Right cardiac atrium (tissue), 5 donors: Measurements from ENCODE around the gene MSANTD1. TPM values are rescaled to one million over a fixed set of nuclear protein-coding genes. Genes with fewer than 3 reads are reported as not detected.

ENCODE experiments used
- ATAC-seq, 2 donors: fragments of 200-7000 bp; cut with Tn5 transposase; one replicate each; pipeline versions ENCODE4 v1.8.0 to v1.9.1; 2020; ENCODE audit warnings: moderate library complexity in 2 of 2, mild to moderate bottlenecking in 1 of 2
- DNase-seq, 3 donors: peaks; one replicate each; pipeline ENCODE4 v3.0.0-alpha.2; 2020
- H3K27ac ChIP-seq: one replicate; pipeline ENCODE4 v1.5.1; 2013; ENCODE audit warnings: mild to moderate bottlenecking, low read length, control low read depth, moderate library complexity
- H3K27me3 ChIP-seq: one replicate; pipeline ENCODE4 v1.6.1; 2013; ENCODE audit not compliant: control insufficient read depth, insufficient read depth
- H3K4me1 ChIP-seq: one replicate; pipeline ENCODE4 v1.6.1; 2013; ENCODE audit warnings: low read length; ENCODE audit not compliant: control insufficient read depth, insufficient read depth
- H3K4me3 ChIP-seq: one replicate; pipeline ENCODE4 v1.5.1; 2013; ENCODE audit warnings: low read length, control low read depth
- H3K9me3 ChIP-seq: one replicate; pipeline ENCODE4 v1.6.1; 2013; ENCODE audit warnings: low read length; ENCODE audit not compliant: control insufficient read depth
- WGBS: extraction: QIAGEN DNeasy Blood & Tissue Kit; methylation state at CpG from one replicate; pipeline ENCODE4 v1.1.7; 2013; 5-methylcytosine and 5-hydroxymethylcytosine counted together
- intact Hi-C, 4 donors: fragments of 100-400 bp; cut with DNase I; formaldehyde crosslinking; loops; one replicate each; pipeline versions ENCODE4 v1.11.0 to v1.14.0; 2022 to 2023
- polyA plus RNA-seq: library from polyadenylated mRNA; stranded (reverse); fragments of 200-250 nt; gene quantifications from one replicate; pipeline ENCODE4 v1.2.3, GENCODE V29; 2013
- total RNA-seq, 4 donors: library from RNA; stranded (reverse); fragmentation: NEBNext Ultra II Directional; extraction: Animal tissue kit (Norgen Biotek cat#: 25700); gene quantifications; one replicate each; pipeline ENCODE4 v1.2.1, GENCODE V29; 2021
- donor health status: healthy with polysubstance abuse.
- donor health status: DM: no; HTN: yes; CAD: no.
- donor health status: DM: no; HTN: no; CAD: no.
- donor health status: DM: no; HTN: yes; CAD: no; lungs with severe emphysema.
- donor health status: DM: yes; HTN: yes; CAD: no.

MSANTD1 gene
- total and polyA plus RNA-seq, 5 donors = 0.20 to 0.40 (median 0.33) TPM

DNA sequence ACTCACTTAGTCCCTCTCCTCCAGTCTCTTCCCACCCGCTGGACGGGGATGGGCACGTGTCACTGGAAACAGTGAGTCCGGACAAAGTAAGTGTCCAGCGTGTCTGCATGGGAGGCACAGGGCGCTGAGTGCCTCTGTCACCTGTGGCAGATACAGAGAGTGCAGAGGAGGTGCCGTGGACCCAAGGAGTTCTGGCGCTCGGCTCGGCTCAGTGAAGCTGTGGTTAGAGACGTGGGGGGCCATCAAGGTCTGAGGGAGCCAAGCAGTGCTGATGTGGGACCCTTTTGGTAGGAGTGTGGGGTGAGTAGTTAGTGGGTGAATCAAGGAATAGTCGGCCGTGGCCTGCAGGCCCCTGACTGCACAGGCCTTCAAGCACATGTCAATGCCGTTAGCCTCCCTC lies 40.1 kb upstream of the MSANTD1 start:
- H3K4me1 ChIP-seq = no peaks in the 10 kb centered on the region
- H3K27me3 ChIP-seq = no peaks in the 10 kb centered on the region
- no peak overlapping the region for H3K4me3 ChIP-seq
- ATAC-seq (no peak), DNase-seq (no peak)
- WGBS = 97% methylated on average over 14 of the region's 14 CpGs
- H3K27ac ChIP-seq = no peak overlapping the region
- intact Hi-C loops = no loop called here
- H3K9me3 ChIP-seq = no peaks in the 10 kb centered on the region

DNA sequence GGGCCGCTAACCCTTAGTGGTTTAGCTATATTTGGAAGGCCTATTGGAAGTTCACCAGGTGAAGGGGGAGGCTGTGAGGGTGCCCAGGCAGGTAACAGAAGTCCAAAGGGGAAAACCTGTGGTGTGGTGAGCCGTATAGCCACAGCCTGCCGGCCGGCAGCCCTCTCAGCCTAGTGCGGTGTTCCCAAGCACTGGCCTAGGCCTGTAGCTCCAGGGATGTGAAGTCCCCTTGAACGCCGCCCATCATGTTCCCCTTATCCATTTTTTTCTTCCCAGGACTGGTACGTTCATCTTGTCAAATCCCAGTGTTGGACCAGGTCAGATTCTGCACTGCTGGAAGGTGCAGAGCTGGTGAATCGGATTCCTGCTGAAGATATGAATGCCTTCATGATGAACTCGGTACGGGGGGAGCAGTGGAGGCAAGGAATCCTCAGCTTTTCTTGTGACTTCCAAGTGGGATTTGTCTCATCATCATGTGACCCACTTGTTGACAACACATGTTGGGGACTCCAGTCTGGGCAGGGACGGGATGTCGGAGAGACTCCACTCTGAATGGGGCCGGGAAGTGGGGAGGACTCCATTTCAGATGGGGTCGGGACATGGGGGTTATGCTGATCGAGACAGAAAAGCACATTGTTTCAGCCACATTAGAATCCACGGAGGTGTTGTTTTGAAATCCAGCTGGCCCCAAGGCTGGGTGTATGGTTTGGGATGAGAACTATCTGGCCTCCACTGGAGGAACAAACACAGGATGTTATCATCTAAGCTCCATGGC lies 39.2 kb upstream of the MSANTD1 start:
- H3K4me1 ChIP-seq = no peaks in the 10 kb centered on the region
- no peaks in the 10 kb centered on the region for H3K9me3 ChIP-seq
- DNase-seq (no peak), ATAC-seq (no peak)
- H3K4me3 ChIP-seq = no peak overlapping the region
- intact Hi-C loops = no loop called here
- no peak overlapping the region for H3K27ac ChIP-seq
- 95% methylated on average over 17 of the region's 17 CpGs for WGBS
- H3K27me3 ChIP-seq = no peaks in the 10 kb centered on the region

GRCh38 chr4:3210467-3210866 lies 38.5 kb upstream of the MSANTD1 start:
- Histone ChIP-seq H3K4me1 (no peaks in the 10 kb centered on the region), H3K9me3 (no peaks in the 10 kb centered on the region), H3K27ac (no peak overlapping the region), H3K27me3 (no peaks in the 10 kb centered on the region), H3K4me3 (no peak overlapping the region)
- no peak for ATAC-seq
- DNase-seq = no peak
- intact Hi-C loops = no loop called here
- WGBS = 95% methylated on average over 6 of the region's 6 CpGs

GRCh38 chr4:3211866-3212265 lies 37.1 kb upstream of the MSANTD1 start:
- Histone ChIP-seq H3K4me3 (no peak overlapping the region), H3K27me3 (no peaks in the 10 kb centered on the region), H3K27ac (no peak overlapping the region), H3K9me3 (no peaks in the 10 kb centered on the region), H3K4me1 (no peaks in the 10 kb centered on the region)
- no peak for ATAC-seq
- DNase-seq = no peak
- whole genome bisulfite sequencing = 96% methylated on average over 8 of the region's 8 CpGs
- intact Hi-C loops = no loop called here

GRCh38 chr4:3212391-3213105 lies 36.4 kb upstream of the MSANTD1 start:
- ATAC-seq = no peak
- H3K27ac ChIP-seq = no peak overlapping the region
- 93% methylated on average over 12 of the region's 12 CpGs for WGBS

DNA sequence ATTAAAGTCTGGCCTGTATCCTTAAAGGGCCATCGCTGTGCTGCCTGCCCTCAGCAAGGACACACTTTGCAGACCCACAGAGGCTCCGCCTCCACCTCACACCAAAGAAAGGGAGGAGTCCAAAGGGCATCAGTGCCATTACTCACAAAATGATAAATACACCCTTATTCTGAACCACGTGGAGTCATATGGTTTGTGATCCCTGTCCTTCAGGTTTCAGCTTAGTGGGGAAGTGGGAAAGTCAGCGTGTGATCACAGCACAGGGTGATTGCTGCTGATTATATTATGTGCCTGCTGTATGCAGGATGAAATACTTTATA lies 35.9 kb upstream of the MSANTD1 start:
- no peaks in the 10 kb centered on the region for H3K9me3 ChIP-seq
- H3K4me3 ChIP-seq = no peak overlapping the region
- H3K27ac ChIP-seq = no peak overlapping the region
- no peak for ATAC-seq
- DNase-seq = no peak
- WGBS = 91% methylated on average over 4 of the region's 4 CpGs
- no peaks in the 10 kb centered on the region for H3K4me1 ChIP-seq
- H3K27me3 ChIP-seq = no peaks in the 10 kb centered on the region
- intact Hi-C loops = no loop called here

More at GRCh38 chr4:3212391-3213105, 36.4 kb upstream of the MSANTD1 start:
- no peaks in the 10 kb centered on the region for H3K9me3 ChIP-seq
- H3K4me1 ChIP-seq = no peaks in the 10 kb centered on the region
- no peak overlapping the region for H3K4me3 ChIP-seq
- no peak for DNase-seq
- intact Hi-C loops = no loop called here
- H3K27me3 ChIP-seq = no peaks in the 10 kb centered on the region

- no peak overlapping the region for H3K4me3 ChIP-seq
- no peaks in the 10 kb centered on the region for H3K27me3 ChIP-seq
- whole genome bisulfite sequencing = 96% methylated on average over 15 of the region's 15 CpGs
- intact Hi-C loops = no loop called here
- H3K4me1 ChIP-seq = no peaks in the 10 kb centered on the region
- DNase-seq (no peak), ATAC-seq (no peak)
- no peak overlapping the region for H3K27ac ChIP-seq
- H3K9me3 ChIP-seq = no peaks in the 10 kb centered on the region
Measured at GRCh38 chr4:3213661-3214250, 35.2 kb upstream of the MSANTD1 start.

DNA sequence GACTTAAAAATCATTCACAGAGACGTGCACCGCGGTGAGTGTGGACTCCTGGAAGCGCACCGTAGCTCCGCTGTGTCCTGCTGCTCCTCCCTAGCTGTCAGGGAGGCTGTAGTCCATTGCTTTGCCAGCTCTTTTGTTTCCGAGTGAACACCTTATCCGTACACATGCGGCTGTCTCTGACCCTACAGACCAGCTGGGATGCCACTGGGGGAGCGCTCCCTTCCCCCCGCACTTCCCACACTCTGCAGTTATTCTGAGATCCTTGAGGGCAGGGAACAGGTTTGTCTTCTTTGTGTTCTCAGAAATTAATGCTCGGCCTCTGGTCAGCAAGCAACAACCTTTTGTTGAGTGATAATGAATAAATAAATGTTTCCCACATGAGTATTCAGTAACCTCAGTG lies 33.7 kb upstream of the MSANTD1 start:
- Histone ChIP-seq H3K27ac (no peak overlapping the region), H3K9me3 (no peaks in the 10 kb centered on the region), H3K27me3 (no peaks in the 10 kb centered on the region), H3K4me3 (no peak overlapping the region), H3K4me1 (no peaks in the 10 kb centered on the region)
- DNase-seq (no peak), ATAC-seq (no peak)
- 93% methylated on average over 12 of the region's 12 CpGs for WGBS
- intact Hi-C loops = no loop called here

- H3K27ac ChIP-seq = no peak overlapping the region
- WGBS = 98% methylated on average over 4 of the region's 4 CpGs
- DNase-seq = no peak
- intact Hi-C loops = no loop called here
- no peaks in the 10 kb centered on the region for H3K9me3 ChIP-seq
- no peak overlapping the region for H3K4me3 ChIP-seq
- H3K4me1 ChIP-seq = no peaks in the 10 kb centered on the region
- no peak for ATAC-seq
- H3K27me3 ChIP-seq = no peaks in the 10 kb centered on the region
Measured at GRCh38 chr4:3215733-3216132, 33.2 kb upstream of the MSANTD1 start.

DNA sequence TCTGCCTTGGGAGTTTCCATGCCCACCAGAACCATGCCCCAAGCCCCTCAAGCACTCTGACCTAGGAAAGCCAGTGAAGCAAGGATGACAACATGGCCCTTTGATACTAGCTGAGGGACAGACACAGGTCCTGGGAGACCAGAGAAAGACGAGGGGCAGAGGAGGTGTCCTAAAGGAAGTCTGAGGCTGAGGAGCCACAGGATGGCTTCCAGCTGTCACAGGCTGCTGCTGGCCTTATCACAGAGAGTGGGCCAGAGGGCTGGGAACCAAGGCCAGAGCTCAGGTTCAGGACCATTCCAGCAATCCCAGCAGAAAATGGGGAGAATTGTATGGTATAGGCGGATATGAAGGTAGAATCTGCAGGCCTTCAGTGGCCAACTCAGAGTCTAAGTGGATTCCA lies 31.7 kb upstream of the MSANTD1 start:
- Histone ChIP-seq H3K4me3 (no peak overlapping the region), H3K27me3 (no peaks in the 10 kb centered on the region), H3K27ac (no peak overlapping the region), H3K9me3 (no peaks in the 10 kb centered on the region), H3K4me1 (no peaks in the 10 kb centered on the region)
- no peak for DNase-seq
- WGBS = 82% methylated on average over 2 of the region's 2 CpGs
- no peak for ATAC-seq
- intact Hi-C loops = no loop called here

GRCh38 chr4:3217771-3218170 lies 31.2 kb upstream of the MSANTD1 start:
- 94% methylated on average over 16 of the region's 16 CpGs for WGBS
- Histone ChIP-seq H3K4me1 (no peaks in the 10 kb centered on the region), H3K4me3 (no peak overlapping the region), H3K27me3 (no peaks in the 10 kb centered on the region), H3K9me3 (no peaks in the 10 kb centered on the region), H3K27ac (no peak overlapping the region)
- ATAC-seq (no peak), DNase-seq (no peak)
- intact Hi-C loops = no loop called here
